Left renal pelvis (tissue), 4 donors: ENCODE measurements around the gene CYP17A1. TPM values are rescaled to one million over a fixed set of nuclear protein-coding genes. Genes with fewer than 3 reads are reported as not detected.

Source experiments
- DNase-seq, 4 donors: peaks; one replicate each; pipeline ENCODE4 v3.0.0-alpha.2; 2013; ENCODE audit warnings: low read depth in 4 of 4, low spot score in 3 of 4
- polyA plus RNA-seq, 4 donors: library from polyadenylated mRNA; unstranded; fragments of 120-200 nt; gene quantifications; one replicate each; pipeline ENCODE4 v1.2.1, GENCODE V29; 2013; ENCODE audit not compliant: insufficient read length in 4 of 4

Gene CYP17A1
- polyA plus RNA-seq, 4 donors, result 0.39 to 2.1 (median 0.63) TPM; not detected in 1

DNA sequence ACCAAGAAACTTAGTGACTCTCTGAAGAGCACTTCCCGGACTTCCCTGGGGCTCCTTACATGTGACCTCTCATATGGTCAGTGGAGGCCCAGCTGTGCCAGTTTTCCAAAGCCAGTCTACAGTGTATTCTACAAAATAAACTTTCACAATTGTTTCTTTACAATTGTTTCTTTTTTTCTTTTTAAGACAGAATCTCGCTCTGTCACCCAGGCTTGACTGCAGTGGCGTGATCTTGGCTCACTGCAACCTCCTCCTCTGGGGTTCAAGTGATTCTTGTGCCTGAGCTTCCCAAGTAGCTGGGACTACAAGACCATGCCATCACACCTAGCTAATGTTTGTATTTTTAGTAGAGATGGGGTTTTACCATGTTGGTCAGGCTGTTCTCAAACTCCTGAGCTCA, 25.9 kb downstream of the CYP17A1 start:
- no peak for DNase-seq

DNA sequence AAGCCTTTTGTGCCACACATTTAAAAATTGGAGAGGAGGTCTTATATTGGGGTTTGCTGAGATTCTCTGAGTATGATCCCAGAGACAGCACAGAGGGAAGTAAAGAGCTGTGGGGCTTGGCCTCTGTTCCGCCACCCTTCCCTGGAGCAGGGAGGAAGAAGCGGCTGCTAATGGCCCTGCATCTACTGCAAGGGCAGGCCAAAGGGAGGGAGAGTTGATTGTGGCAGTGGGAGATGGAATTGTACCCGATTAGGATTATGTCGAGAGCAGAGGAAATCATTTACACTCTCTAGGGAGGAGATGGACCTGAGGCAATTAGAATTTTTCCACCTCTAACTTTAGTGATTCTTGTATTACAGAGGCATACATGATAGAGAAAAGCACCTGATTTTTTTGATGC, 28.8 kb downstream of the CYP17A1 start:
- DNase-seq, result no peak

DNA sequence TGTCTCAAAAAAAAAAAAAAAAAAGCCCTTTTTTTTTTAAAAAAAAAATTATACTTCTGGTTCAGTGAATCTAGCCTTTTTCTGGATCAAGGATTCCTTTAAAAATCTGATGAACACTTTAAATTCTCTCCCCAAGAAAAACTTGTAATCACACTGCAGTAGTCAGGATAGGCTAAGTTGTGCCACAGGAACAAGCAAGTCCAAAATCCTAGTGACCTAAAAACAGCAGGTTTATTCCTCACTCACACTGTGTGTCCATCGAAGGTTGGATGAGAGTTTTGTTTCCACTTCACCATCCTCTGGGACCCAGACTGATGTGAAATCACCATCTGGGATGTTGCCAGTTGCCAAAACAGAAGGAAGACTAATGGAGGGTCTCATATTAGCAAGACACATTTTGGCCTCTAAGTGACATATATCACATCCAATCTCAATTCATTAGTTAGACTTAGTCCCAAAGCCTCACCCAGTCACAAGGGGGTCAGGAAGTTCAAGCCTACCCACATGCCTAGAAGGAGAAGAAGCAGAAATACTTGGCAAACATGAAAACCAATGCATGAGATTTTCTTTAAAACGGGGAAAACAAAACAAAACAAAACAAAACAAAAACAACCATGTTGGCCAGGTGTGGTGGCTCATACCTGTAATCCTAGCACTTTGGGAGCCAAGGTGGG, 32.7 kb downstream of the CYP17A1 start:
- DNase-seq, result no peak

DNA sequence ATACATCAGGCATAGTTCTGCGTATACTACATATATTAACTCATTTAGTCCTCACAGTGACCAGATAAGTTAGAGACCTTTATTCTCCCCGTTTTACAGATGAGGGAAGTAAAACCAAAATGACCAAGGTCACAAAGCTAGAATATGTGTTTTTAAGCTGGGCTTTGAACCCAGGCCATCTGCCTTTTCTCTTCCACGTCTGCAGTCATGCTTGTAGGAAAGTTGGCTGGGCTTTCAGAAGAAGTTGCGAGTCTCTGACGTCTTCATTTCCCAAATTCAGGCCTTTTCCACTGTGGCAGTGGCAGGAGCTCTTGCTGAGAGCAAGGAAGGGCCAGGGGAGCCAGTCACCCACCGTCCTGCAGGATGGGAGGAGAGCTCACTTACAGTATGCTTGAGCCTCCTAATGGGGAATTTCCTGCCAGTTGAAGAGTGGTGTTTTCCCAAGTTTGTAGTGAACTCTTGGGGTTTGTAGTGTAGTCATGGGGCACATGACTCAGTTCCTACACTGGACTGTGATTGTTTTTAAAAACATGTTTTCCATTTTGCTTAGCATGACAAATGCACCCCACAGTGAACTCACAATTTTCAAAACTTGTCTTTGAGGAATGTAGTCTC, 34.2 kb downstream of the CYP17A1 start:
- DNase-seq, result no peak

- no peak for DNase-seq
Measured at GRCh38 chr10:102801978-102802377, 35.2 kb downstream of the CYP17A1 start.

DNA sequence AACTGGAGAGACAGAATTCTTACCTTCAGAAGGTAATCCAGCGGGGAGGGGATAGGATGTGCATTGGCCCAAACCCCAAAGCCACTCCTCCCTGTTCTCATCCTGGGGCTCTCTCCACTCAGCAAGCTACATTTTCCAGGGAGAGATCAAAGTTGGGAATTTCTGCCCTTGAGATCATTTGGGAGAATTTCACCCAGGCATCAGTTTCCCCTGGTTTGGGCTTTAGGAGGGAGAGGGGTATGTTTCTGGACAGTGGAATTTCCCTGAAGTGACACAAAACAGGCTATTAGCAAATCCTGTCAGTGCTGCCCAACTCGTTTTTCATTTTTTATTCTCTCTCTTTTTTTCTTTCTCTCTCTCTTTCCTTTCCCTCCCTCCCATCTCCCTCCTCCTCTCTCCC, 35.7 kb downstream of the CYP17A1 start:
- DNase-seq, result no peak

GRCh38 chr10:102800611-102801335, 36.4 kb downstream of the CYP17A1 start:
- no peak for DNase-seq

GRCh38 chr10:102799691-102800471, 37.3 kb downstream of the CYP17A1 start:
- DNase-seq, result no peak

GRCh38 chr10:102796407-102797176, 40.6 kb downstream of the CYP17A1 start:
- DNase-seq, result no peak

DNA sequence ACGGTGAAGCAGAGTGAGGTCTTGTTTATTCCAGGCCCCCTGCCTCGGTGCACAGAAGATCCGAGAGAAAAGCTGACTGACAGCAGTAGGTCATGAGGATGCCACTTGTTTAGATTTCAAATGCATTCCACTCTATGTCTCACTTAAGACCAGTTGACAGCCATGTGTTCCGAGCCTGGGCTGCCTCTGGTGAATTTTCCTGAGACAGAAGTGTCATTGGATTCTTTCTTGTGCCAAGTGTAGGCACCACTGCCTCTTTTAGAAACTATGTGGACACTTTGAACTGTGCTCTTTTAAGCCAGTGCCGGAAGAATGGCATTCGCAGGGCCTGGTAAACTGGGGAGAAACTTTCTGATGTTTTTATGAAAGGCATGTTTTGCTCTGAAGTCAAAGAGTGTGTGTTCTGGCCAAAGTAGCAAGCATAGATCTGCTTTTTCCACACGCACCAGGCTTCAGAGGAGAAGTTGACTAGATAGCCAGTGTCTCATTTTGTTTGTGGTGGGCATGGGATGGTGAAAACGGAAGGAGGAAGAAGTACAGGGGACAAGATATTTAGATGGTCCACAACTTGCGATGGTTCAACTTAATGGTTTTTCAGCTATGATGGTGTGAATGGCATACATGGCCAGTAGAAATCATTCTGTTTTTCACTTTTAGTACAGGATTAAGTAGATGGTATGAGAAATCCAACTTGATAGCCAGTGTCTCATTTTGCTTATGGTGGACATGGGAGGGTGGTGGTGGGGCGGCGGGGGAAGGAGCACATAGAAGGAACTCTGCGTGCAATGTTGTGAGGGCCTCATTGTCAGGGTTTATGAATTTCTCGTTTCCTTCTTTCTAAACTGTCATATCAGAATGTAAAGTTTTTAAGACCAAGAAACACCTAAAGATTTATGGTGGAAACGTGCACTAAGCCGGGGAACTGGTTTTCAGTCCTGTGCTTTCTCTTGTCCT, 41.5 kb downstream of the CYP17A1 start:
- DNase-seq, result no peak

DNA sequence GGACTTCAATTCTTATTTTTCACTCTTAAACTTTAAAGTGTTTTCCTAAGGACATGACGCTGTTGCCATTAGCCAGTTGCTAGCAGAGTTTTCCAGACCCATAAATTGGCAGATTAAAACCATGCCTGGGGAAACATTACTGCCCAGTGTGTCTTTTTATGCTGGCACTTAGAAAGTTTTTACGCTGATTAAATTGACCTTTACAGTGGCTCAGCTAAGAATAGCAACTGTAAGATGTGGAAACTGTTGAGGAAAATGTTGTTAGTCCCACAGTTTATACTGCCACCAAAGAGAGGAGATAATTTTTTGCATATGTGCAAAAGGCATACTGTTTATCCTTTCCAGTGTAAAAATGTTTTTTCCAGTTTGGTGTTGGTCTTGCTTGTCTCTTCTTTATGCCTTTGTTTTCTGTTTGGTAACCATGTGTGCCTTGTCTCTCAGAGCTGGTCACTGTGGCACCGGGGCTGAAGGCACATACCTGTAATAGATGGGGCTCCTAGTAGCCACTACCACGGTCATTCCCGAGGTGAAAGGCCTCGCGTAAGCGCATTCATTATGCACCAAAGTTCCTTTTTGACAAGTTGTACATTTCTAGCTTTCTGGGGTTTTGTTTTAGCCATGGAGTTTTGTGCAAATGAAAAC, 45.3 kb downstream of the CYP17A1 start:
- no peak for DNase-seq

DNA sequence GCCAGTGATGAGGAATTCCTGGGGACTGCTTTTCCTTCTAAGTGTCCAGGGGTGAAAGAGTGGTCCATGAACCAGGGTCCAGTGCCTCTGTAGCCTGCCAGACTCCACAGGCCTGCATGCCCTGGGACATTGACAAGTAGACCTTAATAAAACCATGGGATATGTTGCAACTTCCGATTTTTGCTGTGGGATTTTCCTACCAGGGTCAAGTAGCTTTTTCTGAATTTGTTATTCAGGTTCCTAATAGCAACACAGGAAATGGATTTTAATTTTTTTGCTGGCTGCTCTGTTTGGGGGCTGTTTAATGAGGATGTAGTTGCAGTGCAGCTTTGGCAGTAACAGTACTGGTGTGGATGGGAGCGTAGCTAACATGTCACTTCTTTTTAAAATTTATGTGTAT, 51.4 kb downstream of the CYP17A1 start:
- DNase-seq, result no peak

GRCh38 chr10:102783568-102783967, 53.6 kb downstream of the CYP17A1 start:
- DNase-seq, result no peak

GRCh38 chr10:102782673-102783551, 54.3 kb downstream of the CYP17A1 start:
- DNase-seq, result no peak

DNA sequence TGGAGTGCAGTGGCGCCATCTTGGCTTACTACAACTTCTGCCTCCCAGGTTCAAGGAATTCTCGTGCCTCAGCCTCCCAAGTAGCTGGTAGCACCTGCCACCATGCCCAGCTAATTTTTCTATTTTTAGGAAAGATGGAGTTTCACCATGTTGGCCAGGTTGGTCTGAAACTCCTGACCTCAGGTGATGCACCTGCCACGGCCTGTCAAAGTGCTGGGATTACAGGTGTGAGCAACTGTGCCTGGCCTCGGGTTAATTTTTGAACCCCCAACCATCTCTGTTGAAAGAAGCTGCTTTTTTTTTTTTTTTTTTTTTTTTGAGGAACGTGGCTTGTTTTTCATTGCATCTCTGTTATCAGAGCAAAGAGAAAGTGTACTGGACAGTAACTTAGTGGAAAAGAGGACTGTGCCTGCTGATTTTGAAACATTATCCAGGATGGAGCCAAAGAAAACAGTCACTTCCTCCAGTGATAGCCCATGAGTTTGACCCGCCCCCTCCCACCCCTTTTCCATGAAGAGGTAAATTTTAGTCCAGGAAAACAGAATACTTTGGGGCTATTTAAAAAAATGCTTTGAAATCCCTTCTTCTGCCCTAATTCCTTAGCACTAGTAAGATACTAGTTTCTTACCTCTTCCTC, 55.2 kb downstream of the CYP17A1 start:
- DNase-seq, result no peak

GRCh38 chr10:102781090-102781920, 55.9 kb downstream of the CYP17A1 start:
- no peak for DNase-seq
